T1000 (cell line): ENCODE data around the gene NPR3.
"Not testable (repeated sequence)": the region's sequence is repeated elsewhere in the genome, so short reads cannot be mapped to it uniquely, and the experiment has no call there.

Experiments
- DNase-seq: peaks from one replicate; lab custom pipeline; 2025; ENCODE audit warnings: mixed read lengths; lab: John Stamatoyannopoulos, UW

Gene NPR3

DNA sequence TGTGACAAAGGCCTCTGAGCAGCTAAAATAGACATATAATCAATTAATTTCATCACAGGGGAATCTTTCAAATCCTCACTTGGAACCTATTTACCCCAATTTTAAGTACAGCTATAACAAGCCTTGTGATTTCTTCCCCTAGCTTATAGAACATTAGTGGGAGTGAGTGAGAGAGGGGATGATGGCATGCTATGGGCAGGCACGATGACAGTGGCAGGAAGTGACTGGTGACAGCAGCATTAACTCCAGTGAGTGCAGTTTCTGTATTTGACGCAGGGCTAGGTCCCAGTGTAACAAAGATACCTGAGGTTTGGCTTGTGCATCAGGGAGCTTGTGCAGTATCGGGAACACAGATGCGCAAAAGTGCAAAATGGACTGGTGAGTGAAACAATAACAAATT lies 54.1 kb downstream of the NPR3 start:
- no peak for DNase-seq

DNA sequence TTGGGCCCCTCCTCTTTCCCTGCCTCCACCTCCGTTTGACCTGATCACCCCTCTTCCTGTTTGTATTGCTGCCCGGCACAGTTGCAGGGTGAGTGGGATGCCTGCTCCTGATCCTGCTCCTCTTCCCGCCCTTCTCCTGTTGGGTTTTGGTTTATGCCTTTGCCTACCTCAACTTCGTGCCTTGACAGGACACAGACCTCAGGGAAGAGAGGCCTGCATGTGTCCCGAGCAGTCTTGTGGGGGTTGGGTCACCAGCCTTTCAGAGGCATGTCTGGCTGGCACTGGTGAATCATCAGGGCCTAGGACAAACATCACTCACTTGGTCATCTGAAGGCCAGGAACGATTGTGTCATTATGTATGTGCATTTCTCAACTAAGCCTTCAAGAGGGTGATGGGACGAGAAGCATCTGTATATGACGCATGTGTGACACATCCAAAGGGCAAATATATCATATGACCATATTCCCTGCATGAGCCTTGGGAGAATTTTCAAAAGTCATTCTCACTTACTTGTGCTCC lies 56.9 kb downstream of the NPR3 start:
- DNase-seq, result peak; percentile 82

- no peak for DNase-seq
Observed at GRCh38 chr5:32769711-32770110, 58.6 kb downstream of the NPR3 start.

- DNase-seq, result no peak
Observed at GRCh38 chr5:32770444-32770843, 59.3 kb downstream of the NPR3 start.

DNA sequence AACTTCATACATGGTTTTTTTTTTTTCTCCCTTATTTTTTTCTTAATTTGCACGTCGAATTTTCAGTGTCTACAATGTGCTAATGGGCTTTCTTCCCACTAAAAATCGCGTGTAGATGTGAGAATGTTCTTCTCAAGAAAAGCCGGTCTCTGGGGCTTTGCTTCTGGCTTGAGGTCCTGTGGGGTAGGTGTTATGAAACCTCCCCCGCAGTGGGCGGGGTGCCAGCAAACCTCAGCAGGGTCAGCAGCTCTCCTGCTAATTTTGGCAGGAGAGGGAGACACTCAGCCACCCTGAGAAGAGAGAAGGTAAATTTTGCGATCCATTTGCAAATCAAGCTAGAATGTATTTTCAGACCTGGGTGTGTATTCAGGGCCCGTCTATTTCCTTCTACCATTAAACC lies 59.9 kb downstream of the NPR3 start:
- DNase-seq, result no peak

- no peak for DNase-seq
Observed at GRCh38 chr5:32773944-32774343, 62.8 kb downstream of the NPR3 start.

DNA sequence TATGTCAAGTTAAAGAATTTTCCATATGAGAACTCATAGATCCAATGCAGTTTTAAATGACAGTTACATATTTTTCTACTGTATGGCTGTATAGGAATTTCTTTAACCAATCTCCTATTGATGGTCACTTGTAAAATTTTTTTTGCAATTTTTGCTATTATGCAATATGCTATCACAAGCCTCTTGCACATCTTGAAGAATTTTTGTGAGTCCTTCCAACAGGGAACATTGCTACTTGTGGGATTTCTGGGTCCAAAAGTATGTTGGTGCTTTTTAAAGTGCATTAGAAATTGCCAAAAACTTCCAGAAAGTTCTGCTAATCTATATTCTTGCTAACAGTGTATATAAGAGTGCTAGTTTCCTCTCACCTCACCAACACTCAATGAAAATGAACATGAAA lies 65.1 kb downstream of the NPR3 start:
- DNase-seq, result no peak

DNA sequence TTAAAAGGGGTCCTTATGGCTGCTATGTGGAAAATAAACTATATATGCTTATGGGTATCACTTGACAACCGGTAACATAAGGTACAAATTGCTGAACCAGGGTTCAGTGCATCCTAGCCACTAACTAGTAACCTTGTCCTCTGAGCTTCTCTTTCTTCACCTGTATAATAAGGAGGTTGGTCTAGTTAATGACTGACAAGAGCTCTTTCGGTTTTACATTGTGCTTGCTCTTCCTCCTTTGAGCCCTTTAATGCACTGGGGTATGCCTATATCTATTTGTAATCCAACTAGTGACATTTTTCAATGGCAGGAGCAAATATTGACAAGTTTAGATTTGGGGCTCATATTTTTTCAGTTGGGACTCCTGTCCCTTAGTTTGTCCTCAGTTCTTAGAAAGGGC lies 66.1 kb downstream of the NPR3 start:
- DNase-seq, result no peak

DNA sequence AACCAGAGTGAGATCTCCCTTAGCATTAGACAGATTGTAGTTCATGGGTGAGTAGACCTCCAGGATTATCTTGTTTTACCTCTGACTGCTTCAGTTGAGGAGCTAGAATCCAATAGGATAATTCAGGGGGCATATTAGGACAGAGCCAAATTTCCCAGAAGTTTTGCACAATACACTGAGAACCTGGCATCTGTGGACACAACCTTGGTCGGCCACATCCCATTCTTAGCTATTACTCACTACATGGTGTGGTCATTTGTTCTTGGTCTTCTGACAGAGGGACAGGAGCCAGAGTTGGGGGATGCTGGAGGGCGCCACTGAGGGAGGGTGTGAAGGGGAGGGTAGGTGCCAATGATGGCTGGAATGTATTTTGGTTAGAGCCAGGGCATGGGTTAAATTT lies 66.6 kb downstream of the NPR3 start:
- no peak for DNase-seq

GRCh38 chr5:32778403-32778802 lies 67.3 kb downstream of the NPR3 start:
- no peak for DNase-seq

DNA sequence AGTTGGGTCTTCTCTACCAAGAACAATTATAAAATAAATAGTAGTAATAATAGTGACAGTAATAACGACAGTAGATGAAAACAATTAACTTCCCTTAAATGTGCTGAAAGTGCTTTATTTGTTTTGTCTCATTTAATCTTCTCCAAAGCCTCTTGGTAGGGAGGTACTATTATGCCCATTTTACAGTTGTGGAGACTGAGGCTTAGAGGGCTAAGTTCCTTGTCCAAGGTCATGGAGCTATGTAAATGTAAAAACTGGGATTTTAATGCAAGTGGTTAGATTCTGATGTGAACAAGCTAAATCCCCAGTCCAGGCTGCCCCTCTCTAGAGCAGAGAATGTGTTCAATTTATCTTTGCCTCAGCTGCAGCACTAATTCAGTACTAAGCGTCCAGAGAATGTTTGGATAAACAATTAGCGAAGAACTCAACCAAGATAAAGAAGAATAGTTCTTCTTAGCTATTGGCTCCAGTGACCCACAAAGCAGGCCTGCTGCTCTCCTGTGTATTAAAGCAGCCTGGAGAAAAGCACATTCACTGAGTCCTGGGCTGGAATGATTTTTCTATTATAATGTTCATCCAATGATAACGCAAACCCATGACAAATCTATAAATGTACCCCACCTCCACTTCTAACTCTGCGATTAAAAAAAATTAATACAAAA lies 68.8 kb downstream of the NPR3 start:
- no peak for DNase-seq

DNA sequence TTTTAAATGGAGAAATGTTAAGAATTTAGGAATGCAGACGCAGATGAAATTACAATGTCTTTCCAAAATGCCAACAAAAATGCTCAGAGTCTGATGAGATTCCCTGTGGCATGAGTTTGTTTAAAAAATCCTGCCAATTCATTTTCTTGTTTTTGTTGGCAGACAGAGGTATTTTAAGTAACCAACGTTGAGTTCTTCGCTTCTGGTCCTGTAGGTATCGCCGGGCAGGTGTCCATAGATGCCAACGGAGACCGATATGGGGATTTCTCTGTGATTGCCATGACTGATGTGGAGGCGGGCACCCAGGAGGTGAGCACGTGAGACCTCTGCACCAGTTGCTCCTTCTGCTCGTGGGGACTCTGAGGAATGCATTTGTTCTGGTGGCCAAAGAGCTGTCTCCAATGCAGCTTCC lies 69.4 kb downstream of the NPR3 start:
- no peak for DNase-seq

DNA sequence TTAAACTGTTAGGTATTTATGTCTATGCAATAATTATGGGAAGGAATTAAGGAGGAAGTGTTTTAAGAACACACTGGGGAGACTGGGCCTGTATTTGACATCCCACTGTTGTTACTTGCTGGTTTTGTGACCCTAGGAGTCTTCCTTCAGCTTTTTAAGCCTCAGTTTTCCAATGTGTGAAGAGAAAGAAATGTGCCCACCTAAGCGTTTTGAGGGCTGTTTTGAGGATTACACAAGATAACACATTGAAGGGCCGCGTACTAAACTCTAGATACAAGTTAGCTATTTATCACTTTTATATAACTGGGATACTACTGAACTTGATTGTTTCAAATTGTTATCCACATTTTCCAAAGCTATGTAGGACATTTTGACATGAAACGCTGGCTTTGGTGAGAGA lies 72.5 kb downstream of the NPR3 start:
- no peak for DNase-seq

- peak; percentile 82 for DNase-seq
Observed at GRCh38 chr5:32785611-32786254, 74.6 kb downstream of the NPR3 start.

GRCh38 chr5:32786311-32786710 lies 75.2 kb downstream of the NPR3 start:
- DNase-seq, result no peak

GRCh38 chr5:32790411-32790951 lies 79.4 kb downstream of the NPR3 start:
- DNase-seq, result no peak

DNA sequence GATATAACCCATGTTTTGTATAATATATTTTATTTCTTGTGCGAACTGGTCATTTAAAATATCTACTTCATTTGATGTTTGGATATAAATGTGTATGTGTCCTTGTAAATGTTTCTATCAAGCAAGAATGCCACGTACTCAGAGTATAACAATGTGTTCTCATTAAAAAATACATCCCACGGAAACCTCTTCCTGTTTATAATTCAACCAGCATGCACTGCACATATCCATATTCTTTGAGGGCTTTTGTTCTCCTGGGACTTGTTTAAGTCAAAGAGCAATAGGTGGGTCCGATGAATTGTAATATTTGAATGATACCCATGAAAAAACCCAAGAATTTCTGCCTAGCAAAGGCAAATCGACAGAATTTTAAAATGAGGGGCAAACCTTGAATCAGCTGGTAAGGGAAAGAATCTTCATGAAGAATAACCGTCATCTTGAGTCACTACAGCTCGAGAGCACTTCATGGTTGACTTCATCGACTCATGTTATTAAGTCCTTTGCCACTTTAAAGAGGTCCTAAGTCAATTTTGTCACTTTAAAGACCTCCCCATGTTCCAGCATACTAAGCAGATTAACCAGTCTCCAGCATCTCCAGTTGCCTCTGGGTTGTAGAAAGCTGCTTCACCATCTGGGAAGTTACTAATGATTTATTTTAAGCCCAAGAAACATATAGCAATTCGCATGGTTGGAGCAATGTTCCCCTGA lies 80.6 kb downstream of the NPR3 start:
- no peak for DNase-seq

- no peak for DNase-seq
Observed at GRCh38 chr5:32794086-32794485, 83.0 kb downstream of the NPR3 start.

DNA sequence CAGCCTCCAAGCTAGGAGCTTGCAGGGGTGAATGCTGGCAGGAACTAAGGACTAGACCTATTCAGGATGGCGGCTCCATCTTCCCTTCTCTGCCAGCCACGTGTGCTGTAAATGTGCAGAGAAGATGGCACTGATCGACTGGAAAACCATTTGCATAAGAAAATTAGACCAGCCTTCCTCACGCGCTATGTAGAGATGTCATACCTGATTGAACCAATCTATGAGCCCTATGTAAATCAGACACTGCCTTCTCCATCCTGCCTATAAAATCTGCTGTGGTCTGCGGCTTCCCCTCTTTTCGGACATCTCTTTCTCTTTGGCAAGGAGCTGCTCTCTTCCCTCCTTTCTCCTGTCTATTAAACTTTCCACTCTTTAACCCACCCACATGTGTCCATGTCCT lies 91.6 kb downstream of the NPR3 start:
- no peak for DNase-seq

DNA sequence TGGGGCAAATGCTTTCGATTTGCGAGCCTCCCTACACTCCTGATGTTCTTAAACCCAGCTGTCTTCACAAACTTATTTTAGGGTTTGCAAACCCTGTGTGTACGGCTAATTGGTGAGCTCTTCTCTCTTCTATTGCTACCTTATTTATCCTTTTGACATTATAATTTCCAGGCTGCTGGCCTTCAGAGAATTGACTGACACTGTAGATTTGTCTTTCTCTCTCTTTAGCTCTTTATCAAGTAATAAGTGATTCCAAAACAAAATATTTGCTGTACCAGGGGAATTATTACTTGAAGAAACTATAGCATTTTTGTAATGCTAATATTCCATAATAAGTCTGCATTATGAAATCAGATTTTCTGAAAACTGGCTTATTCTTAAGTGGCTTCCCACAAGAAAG lies 92.5 kb downstream of the NPR3 start:
- DNase-seq, result no peak

- not testable (repeated sequence) for DNase-seq
Observed at GRCh38 chr5:32805462-32805861, 94.3 kb downstream of the NPR3 start.

GRCh38 chr5:32805971-32806638 lies 95.0 kb downstream of the NPR3 start:
- DNase-seq, result peak; percentile 43
